PC-3 (cell line): ENCODE data around the gene SUMO3. TPM values are rescaled to one million over a fixed set of nuclear protein-coding genes. Genes with fewer than 3 reads are reported as not detected.

Experiments used
- ATAC-seq: fragments of 200-7000 bp; cut with Tn5 transposase; 2 replicates; pipeline ENCODE4 v1.9.1; 2020; ENCODE audit warnings: mild to moderate bottlenecking, moderate library complexity
- BruUV-seq: library from RNA; stranded (reverse); fragments of 400-500 nt; replicated peaks from 2 replicates; lab custom pipeline; 2021; lab: Mats Ljungman, UMichigan
- CTCF ChIA-PET: fragments of 300-600 bp; sonication (Branson Sonifier 250); formaldehyde crosslinking; loops from one replicate; lab custom pipeline; 2022; ENCODE audit warnings: antibody characterized with exemption; lab: Charles Lee
- POLR2A ChIA-PET: fragments of 300-600 bp; sonication (Branson Sonifier 250); formaldehyde crosslinking; loops from one replicate; lab custom pipeline; 2022; ENCODE audit warnings: antibody characterized with exemption; ENCODE audit not compliant: unreplicated experiment; lab: Charles Lee
- DNase-seq: peaks from one replicate; pipeline ENCODE4 v3.0.0-alpha.2; 2015
- H2AFZ ChIP-seq: fragments of 300-600 bp; sonication (generic); 2 replicates; pipeline ENCODE4 v1.6.0; 2016; ENCODE audit warnings: antibody characterized with exemption, low read length
- H3F3A ChIP-seq: fragments of 300-600 bp; sonication (generic); one replicate; pipeline ENCODE4 v1.6.0; 2017; ENCODE audit warnings: antibody characterized with exemption, low read length, control low read depth, mild to moderate bottlenecking; ENCODE audit not compliant: unreplicated experiment
- H3K27ac ChIP-seq: fragments of 300-600 bp; sonication (generic); 2 replicates; pipeline ENCODE4 v1.5.1; 2016; ENCODE audit warnings: mild to moderate bottlenecking, low read length
- H3K27me3 ChIP-seq: fragments of 300-600 bp; sonication (generic); 2 replicates; pipeline ENCODE4 v1.6.1; 2016; ENCODE audit warnings: low read length, mixed read lengths
- H3K36me3 ChIP-seq: fragments of 300-600 bp; sonication (generic); 2 replicates; pipeline ENCODE4 v1.6.1; 2016; ENCODE audit warnings: low read depth, mixed run types, low read length, mixed read lengths
- H3K4me1 ChIP-seq: fragments of 300-600 bp; sonication (generic); 2 replicates; pipeline ENCODE4 v1.5.1; 2016; ENCODE audit warnings: low read length; ENCODE audit not compliant: insufficient read depth
- H3K4me2 ChIP-seq: fragments of 300-600 bp; sonication (generic); 2 replicates; pipeline ENCODE4 v1.6.0; 2016; ENCODE audit warnings: low read length
- H3K4me3 ChIP-seq: fragments of 300-600 bp; sonication (generic); 2 replicates; pipeline ENCODE4 v1.5.1; 2016; ENCODE audit warnings: mild to moderate bottlenecking, low read length, mixed read lengths
- H3K79me2 ChIP-seq: fragments of 300-600 bp; sonication (generic); 2 replicates; pipeline ENCODE4 v1.6.1; 2017; ENCODE audit warnings: low read length, mixed read lengths
- H3K9ac ChIP-seq: fragments of 300-600 bp; sonication (generic); 2 replicates; pipeline ENCODE4 v1.6.0; 2016; ENCODE audit warnings: mild to moderate bottlenecking, low read length
- H3K9me2 ChIP-seq: fragments of 300-600 bp; sonication (generic); replicated peaks from 2 replicates; pipeline ENCODE4 v1.6.1; 2016; ENCODE audit warnings: mixed run types, low read length, mixed read lengths
- H3K9me3 ChIP-seq: fragments of 300-600 bp; sonication (generic); 2 replicates; pipeline ENCODE4 v1.6.1; 2016; ENCODE audit warnings: low read length, mixed read lengths
- H4K20me1 ChIP-seq: fragments of 300-600 bp; sonication (generic); 2 replicates; pipeline ENCODE4 v1.6.1; 2016; ENCODE audit warnings: low read length, mixed read lengths
- EZH2 ChIP-seq: fragments of 300-600 bp; sonication (generic); IDR thresholded peaks from one replicate; pipeline ENCODE4 v1.6.1; 2017; ENCODE audit warnings: antibody characterized with exemption, mild to moderate bottlenecking, low read length; ENCODE audit not compliant: unreplicated experiment
- EZH2phosphoT487 ChIP-seq: fragments of 300-600 bp; sonication (generic); IDR thresholded peaks from 2 replicates; pipeline ENCODE4 v1.6.1; 2018; ENCODE audit warnings: mild to moderate bottlenecking, antibody characterized with exemption, low read length, borderline replicate concordance
- intact Hi-C: fragments of 100-400 bp; cut with micrococcal nuclease; formaldehyde crosslinking; loops from 2 replicates; pipeline ENCODE4 v1.9.0; 2023
- total RNA-seq: library from RNA; depleted of rRNA; stranded (reverse); fragments of >200 nt; gene quantifications from 2 replicates; pipeline ENCODE4 v1.2.3, GENCODE V29; 2014
- TF ChIP-seq, protein P1 (sequence below): fragments of 300-600 bp; sonication (generic); conservative IDR thresholded peaks from 2 replicates; pipeline ENCODE4 v1.5.1; 2017; ENCODE audit warnings: antibody characterized with exemption, low read depth, mild to moderate bottlenecking, low read length

SUMO3 gene
- total RNA-seq, 1 experiment from 2014 or later, result 242 TPM

DNA sequence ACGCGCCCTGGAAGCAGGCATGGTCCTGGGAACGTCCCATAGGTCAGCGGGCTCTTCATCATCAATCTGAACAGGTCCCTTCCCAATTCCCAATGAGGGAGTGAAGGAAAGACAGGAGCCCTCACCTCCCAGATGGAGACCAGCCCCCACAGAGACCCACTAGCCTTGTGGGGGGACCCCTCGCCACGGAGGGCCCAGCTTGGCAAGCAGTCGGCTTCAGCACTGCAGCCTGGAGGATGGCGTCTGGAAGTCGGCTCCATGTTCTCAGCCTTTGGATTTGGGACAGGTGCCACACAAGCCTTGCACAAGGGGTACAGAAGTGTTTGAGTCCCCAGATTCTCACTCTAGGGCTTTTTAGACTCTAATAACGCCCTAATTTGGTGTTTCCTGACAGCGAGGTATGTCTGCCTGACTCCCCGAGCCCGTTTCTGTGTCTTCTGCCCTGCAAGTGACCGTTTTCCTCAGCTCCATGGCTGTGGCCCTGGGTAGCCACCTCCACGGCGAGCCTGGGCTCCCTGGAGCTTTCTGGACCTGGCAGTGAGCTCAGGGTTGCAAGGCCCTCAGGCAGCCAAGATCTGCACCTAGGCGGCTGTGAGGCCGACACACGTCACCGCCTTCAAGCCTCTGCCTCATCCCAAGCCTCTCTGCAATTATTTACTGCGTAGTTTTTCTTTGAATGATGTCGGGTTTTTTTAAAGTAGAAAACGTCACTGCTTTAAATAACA, 25.0 kb upstream of the SUMO3 start:
- no peak for TF ChIP-seq EZH2
- TF ChIP-seq EZH2phosphoT487, result no peak
- TF ChIP-seq, protein P1, sequence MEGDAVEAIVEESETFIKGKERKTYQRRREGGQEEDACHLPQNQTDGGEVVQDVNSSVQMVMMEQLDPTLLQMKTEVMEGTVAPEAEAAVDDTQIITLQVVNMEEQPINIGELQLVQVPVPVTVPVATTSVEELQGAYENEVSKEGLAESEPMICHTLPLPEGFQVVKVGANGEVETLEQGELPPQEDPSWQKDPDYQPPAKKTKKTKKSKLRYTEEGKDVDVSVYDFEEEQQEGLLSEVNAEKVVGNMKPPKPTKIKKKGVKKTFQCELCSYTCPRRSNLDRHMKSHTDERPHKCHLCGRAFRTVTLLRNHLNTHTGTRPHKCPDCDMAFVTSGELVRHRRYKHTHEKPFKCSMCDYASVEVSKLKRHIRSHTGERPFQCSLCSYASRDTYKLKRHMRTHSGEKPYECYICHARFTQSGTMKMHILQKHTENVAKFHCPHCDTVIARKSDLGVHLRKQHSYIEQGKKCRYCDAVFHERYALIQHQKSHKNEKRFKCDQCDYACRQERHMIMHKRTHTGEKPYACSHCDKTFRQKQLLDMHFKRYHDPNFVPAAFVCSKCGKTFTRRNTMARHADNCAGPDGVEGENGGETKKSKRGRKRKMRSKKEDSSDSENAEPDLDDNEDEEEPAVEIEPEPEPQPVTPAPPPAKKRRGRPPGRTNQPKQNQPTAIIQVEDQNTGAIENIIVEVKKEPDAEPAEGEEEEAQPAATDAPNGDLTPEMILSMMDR, result no peak

DNA sequence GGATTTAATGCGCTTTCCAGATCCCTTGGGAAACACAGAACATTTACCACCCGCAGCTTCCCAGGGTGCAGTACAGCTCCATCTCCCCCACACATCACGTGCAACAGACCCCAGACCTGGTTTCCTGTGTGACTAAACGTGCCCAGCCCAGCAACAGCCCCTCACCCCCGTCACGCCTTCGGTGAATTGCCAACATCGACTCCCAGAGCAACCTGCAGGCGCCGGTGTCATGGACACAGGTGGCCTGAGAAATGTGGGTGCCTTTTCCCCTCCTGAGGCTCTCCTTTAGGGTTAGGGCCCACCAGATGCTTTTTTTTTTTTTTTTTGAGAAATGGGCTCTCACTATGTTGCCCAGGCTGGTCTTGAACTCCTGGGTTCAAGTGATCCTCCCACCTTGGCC, 24.2 kb upstream of the SUMO3 start:
- POLR2A ChIA-PET, result no interaction called here
- no peak overlapping the region for H3K4me2 ChIP-seq
- H2AFZ ChIP-seq, result no peak overlapping the region
- DNase-seq, result no peak
- CTCF ChIA-PET, result no interaction called here
- intact Hi-C loops, result no loop called here
- no peaks in the 10 kb centered on the region for H3K79me2 ChIP-seq
- TF ChIP-seq, protein P1, result no peak
- TF ChIP-seq EZH2 (no peak), EZH2phosphoT487 (no peak)
- H3K27me3 ChIP-seq, result no peaks in the 10 kb centered on the region
- H3K4me1 ChIP-seq, result peaks cover 11% of the 10 kb centered on the region
- no peak for ATAC-seq
- no peak overlapping the region for H3K9ac ChIP-seq
- H3K9me3 ChIP-seq, result no peaks in the 10 kb centered on the region
- no TSS peak for BruUV-seq
- no peaks in the 10 kb centered on the region for H3K36me3 ChIP-seq
- H4K20me1 ChIP-seq, result no peaks in the 10 kb centered on the region
- no peak overlapping the region for H3K4me3 ChIP-seq
- H3K9me2 ChIP-seq, result no peaks in the 10 kb centered on the region
- no peaks in the 10 kb centered on the region for H3F3A ChIP-seq
- H3K27ac ChIP-seq, result no peak overlapping the region

More for the DNA sequence above, 25.0 kb upstream of the SUMO3 start:
- Histone ChIP-seq H3K4me1 (peaks cover 11% of the 10 kb centered on the region), H3K9me3 (no peaks in the 10 kb centered on the region), H3K79me2 (no peaks in the 10 kb centered on the region), H3K9ac (no peak overlapping the region), H3K27me3 (no peaks in the 10 kb centered on the region), H4K20me1 (no peaks in the 10 kb centered on the region), H3K4me3 (no peak overlapping the region), H3K36me3 (no peaks in the 10 kb centered on the region), H2AFZ (no peak overlapping the region), H3K4me2 (no peak overlapping the region), H3F3A (no peaks in the 10 kb centered on the region), H3K27ac (no peak overlapping the region), H3K9me2 (no peaks in the 10 kb centered on the region)
- no peak for ATAC-seq
- BruUV-seq, result no TSS peak
- intact Hi-C loops, result no loop called here
- ChIA-PET CTCF (no interaction called here), POLR2A (no interaction called here)
- no peak for DNase-seq

DNA sequence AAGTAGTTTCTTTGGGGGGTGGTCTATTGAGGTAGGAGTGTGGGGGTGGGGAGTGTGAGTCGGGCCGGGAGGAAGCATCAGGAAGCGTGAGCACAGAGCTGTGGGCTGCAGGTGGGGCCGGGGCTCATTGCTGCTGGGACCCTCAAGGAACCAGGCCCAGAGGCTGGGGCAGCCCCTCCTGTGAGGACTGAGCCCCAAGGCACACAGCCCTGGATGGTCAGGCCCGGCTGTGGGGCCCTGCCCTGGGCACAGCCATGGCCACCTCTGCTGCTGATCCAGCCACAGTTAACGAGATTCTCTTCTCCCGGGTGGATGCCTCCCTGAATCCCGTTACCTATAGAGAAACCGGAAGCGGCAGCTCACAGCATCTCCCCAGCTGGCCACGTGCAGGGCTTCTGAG, 22.9 kb upstream of the SUMO3 start:
- ATAC-seq, result no peak
- Histone ChIP-seq H3K9me2 (no peaks in the 10 kb centered on the region), H3K4me2 (no peak overlapping the region), H3K27me3 (no peaks in the 10 kb centered on the region), H3F3A (no peaks in the 10 kb centered on the region), H3K36me3 (no peaks in the 10 kb centered on the region), H3K79me2 (no peaks in the 10 kb centered on the region), H2AFZ (no peak overlapping the region), H3K4me3 (no peak overlapping the region), H4K20me1 (no peaks in the 10 kb centered on the region), H3K27ac (no peak overlapping the region), H3K9me3 (no peaks in the 10 kb centered on the region), H3K9ac (no peak overlapping the region), H3K4me1 (no peaks in the 10 kb centered on the region)
- POLR2A ChIA-PET, result no interaction called here
- BruUV-seq, result no TSS peak
- CTCF ChIA-PET, result no interaction called here
- TF ChIP-seq EZH2 (no peak), EZH2phosphoT487 (no peak)
- TF ChIP-seq, protein P1, result no peak
- DNase-seq, result no peak
- intact Hi-C loops, result no loop called here
